HG03520 (cell line): ENCODE results near the gene CTBS.

ENCODE experiments used
- ATAC-seq: cut with Tn5 transposase; IDR thresholded peaks from one replicate; pipeline ENCODE4 v1.9.1; 2021; ENCODE audit warnings: mild to moderate bottlenecking, moderate library complexity; ENCODE audit not compliant: unreplicated experiment

Gene CTBS

GRCh38 chr1:84587099-84587498 lies 12.9 kb upstream of the CTBS start:
- no peak for ATAC-seq

DNA sequence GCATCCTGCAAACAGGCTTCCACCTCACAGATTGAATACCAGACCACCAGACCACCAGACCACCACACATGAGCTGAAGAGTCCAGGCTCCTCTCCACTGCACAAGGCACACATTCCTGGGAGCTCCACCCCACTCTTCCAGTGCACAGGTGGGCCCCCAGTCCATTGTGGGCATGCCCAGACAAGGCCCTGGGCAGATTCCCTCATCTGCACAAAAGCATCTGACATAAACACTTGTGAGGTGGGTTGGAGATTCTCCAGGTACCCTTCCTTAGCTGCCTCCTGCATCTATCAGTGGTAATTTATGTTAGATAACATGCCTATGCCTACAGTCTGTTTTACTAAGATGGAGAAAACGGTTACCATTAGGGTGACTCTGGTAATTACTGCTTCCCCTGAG lies 11.6 kb upstream of the CTBS start:
- ATAC-seq = no peak

- no peak for ATAC-seq
Observed at GRCh38 chr1:84584126-84584525, 9.9 kb upstream of the CTBS start.

DNA sequence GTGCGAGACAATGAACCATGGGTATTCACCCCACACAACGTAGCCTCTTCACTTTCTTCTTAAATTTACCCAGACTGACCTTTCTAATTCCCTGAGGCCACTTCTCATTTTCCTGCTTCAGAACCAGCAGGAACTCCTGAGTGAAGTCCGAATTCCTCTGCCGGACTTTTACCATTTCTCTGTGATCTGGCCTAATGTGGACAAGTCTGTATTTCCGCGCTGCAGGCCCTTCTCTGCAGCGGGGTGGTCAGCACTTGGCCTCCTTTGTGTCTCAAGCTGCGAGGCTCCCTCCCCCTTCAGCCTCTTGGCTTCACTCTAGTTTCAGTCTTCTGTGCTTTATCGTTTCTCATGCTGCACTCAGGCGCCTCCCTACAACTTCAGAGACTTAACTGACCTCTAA lies 9.4 kb upstream of the CTBS start:
- no peak for ATAC-seq

DNA sequence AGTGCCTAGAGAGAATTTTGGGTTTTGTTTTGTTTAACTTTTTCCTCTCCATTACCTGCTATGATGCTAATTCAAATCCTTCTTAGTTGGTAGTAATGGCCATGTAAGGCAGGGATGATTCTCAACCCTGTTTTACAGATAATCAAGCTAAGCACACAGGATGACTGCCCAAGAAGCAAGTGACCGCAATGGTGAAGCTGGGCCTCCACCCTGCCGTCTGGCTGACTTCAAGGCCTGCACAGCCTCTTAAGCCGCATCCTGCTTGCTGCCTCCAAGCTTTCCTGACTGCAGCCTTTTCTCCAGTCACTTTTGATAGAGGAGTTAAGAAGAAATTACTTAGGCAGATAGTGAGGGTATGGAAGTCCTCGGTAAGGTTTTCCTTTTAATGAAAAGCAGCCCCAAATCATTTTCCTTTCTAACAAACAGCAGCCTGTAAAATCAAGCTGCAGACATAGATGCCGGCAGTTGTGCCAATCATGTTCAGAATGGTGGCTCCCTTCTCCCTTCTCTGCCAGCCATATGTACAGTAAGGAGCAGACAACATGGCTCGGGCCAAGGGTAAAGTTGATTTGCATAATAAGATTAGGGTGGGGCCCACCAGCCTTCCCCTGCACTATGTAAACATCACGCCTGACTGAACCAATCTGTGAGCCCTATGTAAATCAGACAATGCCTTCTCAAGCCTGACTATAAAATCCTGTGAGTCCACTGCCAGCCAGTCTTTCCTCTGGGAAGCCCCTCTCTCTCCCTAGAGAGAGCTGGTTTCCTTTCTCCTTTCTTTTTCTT lies 8.8 kb upstream of the CTBS start:
- no peak for ATAC-seq

- no peak for ATAC-seq
Observed at GRCh38 chr1:84581648-84582047, 7.4 kb upstream of the CTBS start.

DNA sequence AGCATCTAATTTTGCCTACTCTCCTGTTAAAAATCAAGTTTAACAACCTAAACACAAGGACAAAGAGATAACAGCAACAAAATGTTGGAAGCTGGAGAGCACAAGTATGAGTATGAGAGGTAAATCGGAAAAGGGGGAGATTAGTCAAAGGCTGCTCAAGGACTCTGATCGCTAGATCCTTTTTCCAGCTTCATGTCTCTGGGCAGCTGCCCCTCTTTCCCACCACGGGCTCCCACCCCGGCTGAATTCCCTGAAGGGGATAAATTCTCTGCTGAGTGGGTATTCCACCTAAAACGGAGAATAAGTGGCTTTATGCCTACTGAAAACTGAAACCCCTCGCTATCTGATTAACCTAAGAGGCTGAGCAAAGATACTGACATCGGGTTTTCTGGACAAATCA lies 696 bp upstream of the CTBS start:
- no peak for ATAC-seq

DNA sequence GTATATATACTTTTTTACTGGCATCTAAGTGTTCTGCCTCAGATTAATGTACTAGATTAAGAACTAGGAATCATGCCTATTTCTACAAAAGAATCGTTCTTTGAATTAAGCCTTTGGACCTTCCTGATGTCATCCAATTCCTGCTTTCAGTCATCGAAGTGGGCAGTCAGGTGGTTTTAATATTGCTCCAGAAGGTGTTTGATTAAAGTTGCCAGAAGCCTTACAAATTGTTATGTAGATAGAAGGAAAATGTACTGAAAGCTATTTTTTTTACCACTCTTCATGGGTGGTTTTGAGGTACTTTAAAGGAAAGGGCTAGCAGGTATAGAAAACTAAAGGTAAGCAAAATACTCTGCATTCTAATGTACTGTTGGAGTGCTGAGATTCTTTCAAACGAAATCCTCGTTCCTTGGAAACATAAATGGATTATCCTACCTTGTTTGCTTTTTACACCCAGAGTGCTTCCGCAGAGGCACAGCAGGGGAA lies 716 bp downstream of the CTBS start:
- ATAC-seq = no peak

DNA sequence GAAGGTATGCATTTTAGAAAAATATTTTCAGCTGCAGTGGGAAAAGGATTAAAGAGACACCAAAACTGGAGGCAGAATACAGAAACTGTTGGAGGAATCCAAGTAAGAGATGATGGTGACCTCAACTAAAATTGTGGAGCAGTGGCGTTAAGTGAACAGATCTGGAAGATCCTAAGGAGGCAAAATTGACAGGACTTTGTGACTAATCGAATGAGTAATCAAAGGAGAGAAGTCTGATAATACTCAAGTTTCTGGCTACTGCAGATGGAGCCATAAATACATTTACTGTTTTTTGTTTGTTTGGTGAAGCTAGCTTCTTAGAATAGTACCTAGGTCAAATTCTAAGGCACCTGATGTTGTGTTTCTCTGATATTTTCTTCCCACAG lies 3.1 kb downstream of the CTBS start:
- ATAC-seq = no peak

- ATAC-seq = no peak
Observed at GRCh38 chr1:84570436-84571149, 3.6 kb downstream of the CTBS start.

DNA sequence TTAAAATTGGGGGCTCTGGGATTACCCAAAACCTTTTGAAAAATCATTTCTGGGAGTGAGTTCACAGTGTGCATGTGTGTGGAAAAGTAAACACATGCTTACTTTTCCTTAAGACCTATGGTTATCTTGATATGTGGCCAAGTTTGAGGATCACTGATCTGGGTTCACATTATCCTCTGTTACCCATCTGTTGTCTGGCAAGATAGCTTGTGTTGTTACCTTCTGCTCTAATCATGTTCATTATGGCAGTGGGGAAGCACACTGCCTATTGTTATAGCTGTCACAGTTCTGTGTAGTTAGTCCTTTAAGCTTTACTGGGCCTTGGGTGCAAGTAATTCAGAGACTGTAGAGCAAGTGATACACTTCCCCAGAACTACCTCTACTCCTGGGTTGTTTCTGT lies 5.0 kb downstream of the CTBS start:
- no peak for ATAC-seq

GRCh38 chr1:84550826-84551225 lies 23.4 kb downstream of the CTBS start:
- ATAC-seq = no peak

- no peak for ATAC-seq
Observed at GRCh38 chr1:84541679-84542078, 32.6 kb downstream of the CTBS start.

GRCh38 chr1:84540759-84541158 lies 33.5 kb downstream of the CTBS start:
- no peak for ATAC-seq

GRCh38 chr1:84539972-84540371 lies 34.3 kb downstream of the CTBS start:
- no peak for ATAC-seq

DNA sequence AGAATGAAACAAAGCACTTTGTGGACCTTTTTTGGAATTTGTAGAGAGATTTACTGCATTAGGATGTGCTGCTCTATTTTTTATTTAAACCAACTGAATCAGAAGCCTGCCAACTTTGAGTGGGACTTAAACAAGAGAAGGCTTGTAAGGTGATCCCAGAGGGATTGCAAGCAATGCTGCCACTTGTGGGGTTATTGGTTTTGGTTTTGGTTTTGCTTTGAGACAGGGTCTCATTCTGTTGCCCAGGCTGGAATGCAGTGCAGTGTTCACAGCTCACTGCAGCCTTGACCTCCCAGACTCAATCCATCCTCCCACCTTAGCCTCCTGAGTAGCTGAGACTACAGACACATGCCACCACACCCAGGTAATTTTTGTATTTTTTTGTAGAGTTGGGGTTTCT lies 35.6 kb downstream of the CTBS start:
- ATAC-seq = no peak

DNA sequence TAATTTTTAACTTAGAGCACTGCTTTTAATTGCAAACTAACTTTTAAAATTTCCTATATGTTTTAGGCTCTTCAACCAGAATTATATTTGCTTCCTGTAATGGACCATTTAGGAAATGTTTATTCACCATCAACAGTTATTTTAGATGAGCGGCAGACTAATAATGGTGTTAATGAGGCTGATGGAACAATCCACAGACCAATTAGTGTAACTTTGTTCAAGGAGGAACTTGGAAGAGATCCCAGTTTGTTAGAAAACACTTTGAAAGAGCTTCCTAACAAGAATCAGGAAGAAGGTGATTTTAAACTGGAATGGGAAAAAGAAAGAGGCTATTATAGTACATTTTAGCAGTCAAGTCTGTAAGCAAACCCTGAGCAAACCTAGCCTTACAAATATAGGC lies 48.5 kb downstream of the CTBS start:
- no peak for ATAC-seq

DNA sequence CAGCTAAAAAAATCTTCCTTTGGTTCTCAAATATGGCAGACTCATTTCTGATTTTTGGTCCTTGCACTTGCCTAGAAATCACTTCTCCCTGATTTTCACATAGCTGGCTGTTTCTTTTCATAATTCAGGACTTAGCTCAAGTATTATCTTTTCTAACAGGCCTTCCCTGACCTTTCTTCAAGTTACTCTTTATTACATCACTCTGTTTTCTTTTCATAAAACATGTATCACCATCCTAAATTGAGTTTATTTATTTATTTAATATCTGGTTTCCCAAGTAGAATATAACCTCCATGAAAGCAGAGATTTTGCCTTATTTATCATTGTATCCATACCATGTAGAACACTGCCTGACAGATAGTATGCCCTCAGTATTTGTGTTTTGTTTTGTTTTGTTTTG lies 49.6 kb downstream of the CTBS start:
- no peak for ATAC-seq

- ATAC-seq = no peak
Observed at GRCh38 chr1:84510668-84511067, 63.6 kb downstream of the CTBS start.

GRCh38 chr1:84510165-84510564 lies 64.1 kb downstream of the CTBS start:
- no peak for ATAC-seq

- ATAC-seq = no peak
Observed at GRCh38 chr1:84509029-84509428, 65.2 kb downstream of the CTBS start.

DNA sequence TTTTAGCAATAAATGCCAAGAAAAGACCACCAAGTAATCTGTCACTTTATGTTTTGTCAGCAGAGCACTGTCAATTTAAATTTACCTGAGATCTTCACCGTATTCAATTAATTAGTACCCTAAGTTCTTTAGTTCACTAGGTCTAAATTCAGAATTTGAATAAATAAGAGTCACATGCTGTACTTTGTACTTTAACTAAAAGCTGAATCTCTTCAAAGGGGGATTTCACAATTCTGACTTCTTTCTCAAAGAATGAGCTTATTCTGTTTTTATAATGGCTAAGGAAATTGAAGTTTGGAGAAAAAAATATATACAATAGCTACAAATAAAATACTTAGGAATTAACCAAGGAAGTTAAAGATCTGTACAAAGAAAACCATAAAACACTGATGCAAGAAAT lies 65.7 kb downstream of the CTBS start:
- ATAC-seq = no peak
